T-helper 1 cell (primary cell): ENCODE measurements around the gene COX6B1.
"Not testable (repeated sequence)": the region's sequence is repeated elsewhere in the genome, so short reads cannot be mapped to it uniquely, and the experiment has no call there.

ENCODE experiments used
- DNase-seq, 5 donors: peaks; one replicate each; pipeline ENCODE4 v3.0.0-alpha.2; 2012 to 2020

Gene COX6B1

DNA sequence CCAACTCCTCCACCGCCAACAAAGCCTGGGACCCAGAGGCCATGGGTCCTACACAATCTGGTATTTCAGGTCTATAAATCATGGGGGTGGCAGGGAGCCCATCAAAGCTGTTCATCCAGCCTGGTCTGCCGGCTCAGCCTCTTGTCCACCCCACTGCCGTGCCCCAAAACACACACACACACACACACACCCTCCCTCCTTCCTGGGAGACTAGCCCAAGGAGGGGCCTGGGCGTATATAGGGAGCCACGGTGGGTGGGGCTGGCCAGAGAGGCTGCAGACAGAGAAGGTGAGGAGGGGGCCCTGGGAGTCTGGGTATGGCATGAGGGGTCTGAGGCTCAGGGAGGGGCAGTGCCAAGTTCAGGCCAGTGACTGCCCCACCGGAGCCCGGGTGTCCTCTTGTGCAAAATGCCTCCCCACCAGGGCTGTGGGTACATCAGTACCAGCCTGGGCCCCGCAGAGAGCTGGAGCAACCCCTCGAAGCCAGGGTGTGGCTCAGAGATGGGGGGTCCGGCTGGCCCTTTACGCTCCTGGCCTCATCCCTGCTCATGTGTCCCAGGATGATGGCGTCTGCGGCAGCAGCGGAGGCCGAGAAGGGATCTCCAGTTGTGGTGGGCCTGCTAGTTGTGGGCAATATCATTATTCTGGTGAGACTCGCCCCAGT, 18.3 kb downstream of the COX6B1 start, which contains the start of gene UPK1A:
Gene UPK1A (plus strand): TSS at position 267 of the 663 bp plus-strand sequence. CDS start 296 bp downstream, at position 563.
- DNase-seq = no peak

DNA sequence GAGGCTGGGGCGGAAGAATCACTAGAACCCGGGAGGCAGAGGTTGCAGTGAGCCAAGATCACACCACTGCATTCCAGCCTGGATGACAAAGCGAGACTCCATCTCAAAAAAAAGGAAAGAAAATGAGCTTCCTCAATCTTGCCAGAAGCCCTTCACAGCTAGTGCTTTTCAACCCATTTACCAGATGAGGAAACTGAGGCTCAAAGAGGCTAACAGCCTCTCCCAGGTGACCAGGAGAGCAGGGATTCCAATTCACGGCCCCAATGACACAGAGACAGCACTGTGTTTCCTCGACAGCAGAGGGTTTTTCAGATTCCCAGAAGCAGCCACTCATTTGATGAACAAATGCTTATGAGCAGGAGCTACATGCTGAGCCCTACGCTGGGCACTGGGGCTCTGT, 21.4 kb downstream of the COX6B1 start:
- no peak for DNase-seq

DNA sequence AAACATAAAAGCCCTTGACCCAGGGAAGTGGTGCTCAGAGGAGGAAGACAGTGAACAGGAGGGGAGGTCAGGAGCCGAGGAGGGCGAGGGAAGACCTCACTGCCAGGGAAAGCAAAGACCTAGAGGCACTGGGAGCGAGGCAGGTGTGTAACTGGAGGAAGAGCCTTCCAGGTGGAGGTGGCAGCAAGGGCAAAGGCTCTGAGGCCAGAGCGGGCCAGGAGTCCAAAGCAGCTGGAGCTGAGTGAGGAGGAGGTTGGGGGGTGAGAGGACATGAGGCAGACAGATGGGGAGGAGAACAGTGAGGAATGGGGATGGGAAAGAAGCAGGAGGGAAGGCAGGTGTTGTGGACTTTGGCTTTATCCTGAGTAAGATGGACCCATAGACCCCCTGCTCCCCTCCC, 21.9 kb downstream of the COX6B1 start:
- DNase-seq = no peak

DNA sequence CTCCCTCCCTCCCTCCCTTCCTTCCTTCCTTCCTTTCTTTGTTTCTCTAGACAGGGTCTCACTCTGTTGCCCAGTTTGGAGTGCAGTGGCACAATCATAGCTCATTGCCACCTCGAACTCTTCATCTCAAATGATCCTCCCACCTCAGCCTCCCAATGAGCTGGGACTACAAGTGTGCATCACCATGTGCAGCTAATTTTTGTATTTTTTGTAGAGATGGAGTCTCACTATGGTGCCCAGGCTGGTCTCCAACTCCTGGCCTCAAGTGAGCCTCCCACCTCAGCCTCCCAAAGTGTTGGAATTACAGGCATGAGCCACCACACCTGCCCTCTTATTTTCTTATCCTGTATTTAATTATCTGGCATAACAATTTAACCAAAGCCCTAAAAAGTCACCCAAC, 22.6 kb downstream of the COX6B1 start:
- no peak for DNase-seq

DNA sequence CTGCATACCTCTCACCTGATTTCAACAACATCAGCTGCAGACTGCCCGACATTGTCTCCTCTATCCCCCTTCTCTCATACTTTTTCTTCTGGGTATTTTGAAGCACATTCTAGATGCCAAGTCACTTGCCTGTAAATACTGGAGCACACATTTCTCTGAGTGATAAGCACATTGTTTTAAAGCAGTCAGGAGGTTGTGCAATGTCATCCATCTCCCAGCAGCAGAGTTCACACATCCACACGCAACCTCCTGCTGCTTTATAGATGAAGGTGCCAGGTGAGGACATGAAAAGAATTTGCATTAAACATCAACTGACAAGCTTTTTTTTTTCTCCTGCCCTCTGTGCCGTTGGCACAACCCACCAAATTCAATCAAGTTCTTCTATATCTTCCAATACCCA, 23.7 kb downstream of the COX6B1 start:
- DNase-seq = no peak

DNA sequence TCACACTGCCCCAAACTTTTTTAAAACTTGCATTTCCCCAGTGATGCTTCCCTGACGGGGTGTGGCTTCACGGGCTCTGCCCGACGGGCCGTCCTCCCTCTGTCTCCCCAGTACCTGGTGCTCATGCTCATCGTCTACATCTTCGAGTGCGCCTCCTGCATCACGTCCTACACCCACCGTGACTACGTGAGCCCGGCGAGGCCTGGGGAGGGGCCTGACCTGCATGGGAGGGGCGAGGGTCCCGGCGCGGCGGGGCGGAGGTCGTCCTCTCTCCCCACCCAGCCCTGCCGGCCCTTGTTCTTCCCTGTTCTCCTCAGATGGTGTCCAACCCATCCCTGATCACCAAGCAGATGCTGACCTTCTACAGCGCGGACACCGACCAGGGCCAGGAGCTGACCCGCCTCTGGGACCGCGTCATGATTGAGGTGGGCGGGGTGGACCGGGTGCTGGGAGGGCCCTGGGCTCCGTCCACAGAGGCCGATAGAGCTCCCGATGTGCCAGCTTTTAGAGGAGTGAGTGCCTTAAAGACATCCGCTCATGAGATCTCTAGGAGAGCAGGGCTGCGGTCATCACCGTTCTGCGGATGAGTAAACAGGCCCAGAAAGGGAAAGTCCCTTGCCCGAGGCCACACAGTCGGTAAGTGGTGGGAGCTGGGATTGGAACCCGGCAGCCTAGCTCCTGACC, 25.1 kb downstream of the COX6B1 start:
- peak in 3 of 5 donors; percentile 5 to 74 (median 14) for DNase-seq

DNA sequence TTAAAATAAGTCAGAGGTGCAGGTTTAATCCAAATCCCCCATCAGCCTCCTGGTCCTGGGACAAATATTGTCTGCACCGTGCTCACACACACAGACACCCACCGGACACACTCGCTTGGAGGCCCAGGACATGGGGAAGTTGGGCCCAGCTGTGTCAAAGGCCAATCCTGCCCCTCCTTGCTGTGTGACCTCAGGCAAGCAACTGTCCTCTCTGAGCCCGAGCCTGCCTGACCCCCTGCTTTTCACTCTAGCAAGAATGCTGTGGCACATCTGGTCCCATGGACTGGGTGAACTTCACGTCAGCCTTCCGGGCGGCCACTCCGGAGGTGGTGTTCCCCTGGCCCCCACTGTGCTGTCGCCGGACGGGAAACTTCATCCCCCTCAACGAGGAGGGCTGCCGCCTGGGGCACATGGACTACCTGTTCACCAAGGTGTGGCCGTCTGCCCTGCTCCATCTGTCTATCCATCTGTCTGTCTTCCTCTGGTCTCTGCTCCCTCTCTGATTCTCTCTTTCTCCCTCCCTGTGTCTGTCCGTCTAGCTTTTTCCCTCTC, 27.5 kb downstream of the COX6B1 start:
- DNase-seq = no peak

DNA sequence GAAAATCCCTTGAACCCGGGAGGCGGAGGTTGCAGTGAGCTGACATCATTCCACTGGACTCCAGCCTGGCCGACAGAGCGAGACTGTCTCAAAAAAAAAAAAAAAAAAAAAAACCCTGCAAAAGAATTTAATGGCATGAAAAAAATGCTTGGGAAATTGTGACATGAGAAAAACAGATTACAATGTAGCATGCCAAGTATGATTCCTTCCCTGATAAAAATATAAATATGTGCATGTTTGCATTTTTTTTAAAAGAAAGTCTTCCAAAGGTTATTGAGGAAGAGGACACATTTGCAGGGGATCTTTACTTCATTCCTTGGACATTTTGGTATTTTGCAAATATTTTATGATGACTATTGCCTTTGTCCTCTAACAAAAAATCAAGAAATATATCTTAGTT, 41.7 kb downstream of the COX6B1 start:
- DNase-seq = no peak

DNA sequence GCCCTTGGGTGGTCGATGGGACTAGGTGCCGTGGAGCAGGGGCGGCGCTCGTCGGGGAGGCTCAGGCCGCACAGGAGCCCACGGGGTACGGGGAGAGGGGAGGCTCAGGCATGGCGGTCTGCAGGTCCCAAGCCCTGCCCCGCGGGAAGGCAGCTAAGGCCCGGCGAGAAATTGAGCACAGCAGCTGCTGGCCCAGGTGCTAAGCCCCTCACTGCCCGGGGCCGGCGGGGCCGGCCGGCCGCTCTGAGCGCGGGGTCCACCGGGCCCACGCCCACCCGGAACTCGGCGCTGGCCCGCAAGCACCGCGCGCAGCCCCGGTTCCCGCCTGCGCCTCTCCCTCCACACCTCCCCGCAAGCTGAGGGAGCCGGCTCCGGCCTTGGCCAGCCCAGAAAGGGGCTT, 43.0 kb downstream of the COX6B1 start:
- not testable (repeated sequence) for DNase-seq

DNA sequence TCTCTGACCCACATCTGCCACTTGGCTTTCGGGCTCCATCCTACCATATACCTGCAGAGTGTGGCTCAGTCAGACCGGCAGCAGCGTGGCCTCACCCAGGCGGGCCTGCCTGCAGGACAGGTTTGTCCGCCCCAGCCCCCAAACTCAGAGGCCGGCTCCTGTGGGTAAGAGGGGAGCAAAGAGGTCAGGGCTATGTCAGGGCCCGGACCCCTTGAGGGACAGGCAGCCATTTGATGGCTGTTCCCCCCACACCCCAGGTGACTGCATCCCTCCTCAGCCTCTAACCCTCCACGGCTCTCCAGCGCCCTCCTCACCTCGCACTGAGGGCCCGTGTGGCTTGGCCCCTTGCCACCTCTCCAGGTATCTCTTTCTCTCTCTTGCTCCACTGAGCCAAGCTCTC, 43.9 kb downstream of the COX6B1 start:
- no peak for DNase-seq

DNA sequence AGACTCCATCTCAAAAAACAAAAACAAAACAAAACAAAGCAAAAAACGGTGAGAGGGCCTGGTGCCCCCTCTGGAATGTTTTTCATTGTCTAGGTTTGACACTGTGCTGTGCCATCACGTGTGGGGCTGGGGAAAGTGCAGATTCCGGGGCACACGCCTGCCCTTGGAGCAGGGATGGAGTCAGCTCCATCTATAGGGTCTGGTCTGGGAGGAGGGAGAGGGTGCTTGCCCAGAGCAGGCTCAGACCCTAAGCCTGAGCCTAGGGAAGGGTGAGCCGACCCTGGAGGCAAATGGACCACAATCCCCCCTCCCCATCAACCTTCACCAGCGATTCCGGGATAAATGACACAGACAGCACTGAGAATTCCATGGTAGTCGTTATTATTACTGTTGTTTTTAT, 45.3 kb downstream of the COX6B1 start:
- DNase-seq = no peak

DNA sequence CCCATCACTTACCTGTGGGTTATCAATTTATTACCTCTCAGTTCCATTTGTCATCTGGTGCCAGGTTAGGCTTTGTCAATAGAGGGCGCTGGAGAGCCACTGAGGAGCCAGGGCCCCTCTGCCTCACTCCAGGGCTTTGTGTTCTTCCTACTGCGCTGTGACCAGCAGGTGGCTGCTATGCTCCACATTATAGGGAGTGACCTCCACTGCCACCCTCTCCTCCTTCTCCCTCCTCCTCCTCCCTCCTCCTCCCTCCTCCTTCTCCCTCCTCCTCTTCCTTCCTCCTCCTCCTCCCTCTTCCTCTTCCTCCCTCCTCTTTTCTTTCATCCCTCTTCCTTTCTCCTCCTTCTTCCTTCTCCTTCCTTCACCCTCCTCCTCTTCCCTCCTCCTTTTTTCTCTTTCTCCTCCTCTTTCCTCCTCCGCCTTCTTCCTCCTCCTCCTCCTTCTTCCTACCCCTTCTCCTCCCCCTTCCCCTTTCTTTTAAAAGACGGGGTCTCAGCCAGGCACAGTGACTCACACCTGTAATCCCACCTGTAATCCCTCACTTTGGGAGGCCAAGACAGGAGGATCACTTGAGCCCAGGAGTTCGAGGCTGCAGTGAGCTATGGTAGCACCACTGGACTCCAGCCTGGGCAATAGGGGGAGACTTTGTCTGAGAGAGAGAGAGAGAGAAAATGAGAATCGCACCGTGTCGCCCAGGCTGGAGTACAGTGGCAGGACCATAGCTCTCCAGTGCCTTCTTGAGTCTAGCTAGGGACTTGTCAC, 45.9 kb downstream of the COX6B1 start:
- DNase-seq = peak; percentile 74 to 90 (median 87)

DNA sequence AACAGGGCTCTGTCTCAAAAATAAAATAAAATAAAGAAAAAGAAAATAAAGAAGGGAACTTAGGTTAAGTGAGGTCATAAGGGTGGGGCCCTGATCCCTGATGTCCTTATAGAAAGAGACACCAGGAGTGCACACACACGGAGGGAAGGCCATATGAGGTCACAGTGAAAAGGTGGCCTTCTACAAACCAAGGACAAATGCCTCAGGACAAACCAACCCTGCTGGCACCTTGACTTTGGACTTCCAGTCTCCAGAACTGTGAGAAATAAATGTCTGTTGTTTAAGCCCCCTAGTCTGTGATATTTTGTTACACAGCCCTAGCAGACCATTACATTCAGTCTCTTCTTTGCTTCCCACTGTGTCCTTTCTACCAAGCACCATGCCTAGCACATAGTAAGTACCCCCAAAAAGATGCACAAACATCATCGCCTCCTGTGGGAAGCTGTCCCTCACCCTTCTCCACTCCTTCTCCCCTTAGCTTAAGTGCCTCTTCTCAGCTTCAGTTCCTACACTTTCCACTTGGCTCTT, 47.8 kb downstream of the COX6B1 start:
- DNase-seq = no peak

DNA sequence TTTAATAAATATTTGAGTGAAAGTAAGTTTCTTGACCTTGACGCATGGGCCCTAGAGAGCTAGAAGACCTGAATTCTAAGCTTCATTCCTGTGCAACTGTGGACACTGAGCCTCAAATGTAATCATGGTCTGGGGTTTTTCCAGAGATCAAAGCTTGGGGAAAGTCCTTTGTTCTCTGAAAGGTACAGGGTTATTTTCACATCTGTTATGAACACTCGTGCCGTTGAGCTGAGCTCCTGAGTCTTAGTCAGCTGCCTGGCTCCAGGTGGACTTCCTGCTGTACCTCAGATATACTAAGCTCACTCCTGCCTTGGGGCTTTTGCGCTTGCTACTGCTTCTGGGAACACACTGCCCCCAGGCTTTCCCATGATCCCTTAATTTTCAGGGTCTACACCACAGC, 48.7 kb downstream of the COX6B1 start:
- DNase-seq = peak in 1 of 5 donors; percentile 30

DNA sequence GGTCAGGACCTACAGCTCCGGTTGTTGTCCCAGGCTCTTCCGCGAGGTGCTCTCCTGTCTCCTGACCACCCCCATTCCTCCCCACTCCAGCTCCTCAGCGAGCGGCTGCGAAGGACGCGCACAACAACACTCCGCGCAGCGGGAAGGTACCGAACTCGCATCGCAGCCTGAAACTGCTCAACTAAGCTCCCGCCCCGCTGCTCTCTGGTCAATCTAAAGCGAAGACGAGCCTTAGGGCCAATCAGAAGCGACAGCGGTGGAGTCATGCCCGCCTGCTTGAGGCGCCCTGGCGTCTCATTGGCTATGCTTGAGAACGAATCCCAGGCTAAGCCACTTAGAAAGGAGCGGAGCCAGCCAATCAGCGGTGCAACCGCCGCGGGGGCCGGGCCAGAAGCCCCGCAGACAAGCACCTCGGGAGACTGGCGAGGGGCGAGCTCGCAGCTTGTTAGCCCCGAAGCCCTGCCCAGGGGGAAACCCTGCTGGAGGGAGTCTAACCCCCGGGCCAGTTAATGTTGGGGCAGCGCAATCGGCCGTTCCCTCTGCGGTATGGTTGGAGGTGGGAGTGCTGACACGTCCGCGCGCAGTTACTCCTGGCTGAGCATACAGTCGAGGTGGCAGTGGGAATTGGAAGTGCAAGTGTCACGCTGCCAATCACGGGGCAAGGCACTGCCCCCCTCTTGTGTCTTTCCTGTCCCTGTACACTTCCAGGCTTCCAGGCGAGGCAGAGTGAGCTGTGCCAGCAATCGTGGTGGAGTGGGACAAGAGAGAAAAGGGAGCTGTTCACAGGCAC, 54.3 kb downstream of the COX6B1 start:
- DNase-seq = peak; percentile 85 to 98 (median 90)

DNA sequence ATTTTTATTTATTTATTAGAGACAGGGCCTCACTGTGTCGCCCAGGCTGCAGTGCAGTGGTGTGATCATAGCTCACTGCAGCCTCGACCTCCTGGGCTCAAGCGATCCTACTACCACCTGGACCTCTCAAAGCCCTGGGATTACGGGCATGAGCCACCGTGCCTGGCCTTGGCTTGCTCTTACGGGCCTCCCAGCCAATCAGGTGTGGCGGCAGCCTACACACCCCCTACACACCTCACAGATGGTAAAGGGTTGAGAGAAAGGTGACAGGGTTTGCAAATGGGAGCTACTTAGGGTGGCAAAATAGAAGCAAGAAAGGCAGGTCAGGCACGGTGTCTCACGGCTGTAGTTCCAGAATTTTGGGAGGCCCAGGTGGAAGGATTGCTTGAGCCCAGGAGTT, 55.2 kb downstream of the COX6B1 start:
- DNase-seq = no peak

DNA sequence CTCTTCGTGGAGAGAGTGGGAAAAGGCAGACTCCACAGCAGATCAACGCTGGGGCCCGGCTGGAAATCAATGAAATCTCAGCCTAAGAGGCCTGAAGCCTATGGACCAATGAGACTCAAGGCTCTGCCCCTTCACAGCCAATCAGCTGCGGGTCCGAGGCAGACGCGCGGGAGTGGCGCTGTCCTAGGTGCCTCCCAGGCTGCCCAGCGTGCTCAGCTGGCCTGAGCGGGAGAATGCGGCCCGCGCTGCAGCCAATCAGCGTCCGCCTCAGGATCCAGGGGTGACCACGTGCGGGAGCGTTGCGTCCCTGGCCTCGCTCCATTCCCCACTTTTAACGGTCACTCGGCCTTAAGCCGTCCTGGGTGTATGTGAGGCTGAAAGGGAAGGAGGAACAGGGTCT, 56.1 kb downstream of the COX6B1 start, which contains the start of gene ZBTB32:
Gene ZBTB32 (plus strand): TSS at position 341 of the 400 bp plus-strand sequence. CDS start 10,069 bp downstream, outside the sequence.
- DNase-seq = no peak
